ENCODE measurements around the gene MAPRE3.

GRCh38 chr2:27007416-27008374, 37.3 kb downstream of the MAPRE3 start:
- no peak for TF ChIP-seq ZFP30 (CRISPR knock-in tag; IDR thresholded peaks at IDR 0.05)
- no peak for TF ChIP-seq ARNTL (CRISPR knock-in tag; IDR thresholded peaks at IDR 0.05; ENCODE audit: borderline replicate concordance, low read depth)
- TF ChIP-seq ZFP3 (CRISPR knock-in tag; IDR thresholded peaks at IDR 0.05) = no peak
- no peak for TF ChIP-seq CREB5 (CRISPR knock-in tag; IDR thresholded peaks at IDR 0.05; ENCODE audit: low read depth)
- no peak for TF ChIP-seq SNAI2 (CRISPR knock-in tag; IDR thresholded peaks at IDR 0.05)
- TF ChIP-seq OSR1 (CRISPR knock-in tag; IDR thresholded peaks at IDR 0.05) = no peak
- no peak for TF ChIP-seq PATZ1 (CRISPR knock-in tag; IDR thresholded peaks at IDR 0.05; ENCODE audit: borderline replicate concordance)
- TF ChIP-seq TOX (CRISPR knock-in tag; IDR thresholded peaks at IDR 0.05; ENCODE audit: borderline replicate concordance) = no peak

Measured in SK-N-SH treated with all-trans-retinoic acid at 6 μM for 48 hours (cell line).